SU-DHL-6 (cell line): ENCODE data around the gene EBF3.

Source experiments
- H2AFZ ChIP-seq: fragments of 200-600 bp; sonication (generic); 2 replicates; pipeline ENCODE4 v1.6.1; 2014; ENCODE audit warnings: low read depth, mild to moderate bottlenecking, moderate library complexity, mixed read lengths, antibody characterized with exemption, low read length; ENCODE audit not compliant: severe bottlenecking
- H3F3A ChIP-seq: fragments of 200-600 bp; shearing (Covaris generic); 2 replicates; pipeline ENCODE4 v1.6.0; 2016; ENCODE audit warnings: antibody characterized with exemption, mild to moderate bottlenecking; ENCODE audit not compliant: insufficient read depth
- H3K27ac ChIP-seq: fragments of 200-600 bp; sonication (generic); 2 replicates; pipeline ENCODE4 v1.5.1; 2016; ENCODE audit warnings: low read depth, mild to moderate bottlenecking, low read length, moderate library complexity, mixed read lengths
- H3K27me3 ChIP-seq: fragments of 200-600 bp; sonication (generic), shearing (Covaris generic); 2 replicates; pipeline ENCODE4 v1.6.0; 2014; ENCODE audit warnings: mild to moderate bottlenecking, low read length
- H3K36me3 ChIP-seq: fragments of 200-600 bp; sonication (generic); 2 replicates; pipeline ENCODE4 v1.6.1; 2014; ENCODE audit warnings: mild to moderate bottlenecking, low read length, mixed read lengths
- H3K4me2 ChIP-seq: fragments of 300-600, 200-600 bp; shearing (Covaris generic), sonication (generic); 2 replicates; pipeline ENCODE4 v1.6.0; 2014; ENCODE audit warnings: low read length, low read depth, mild to moderate bottlenecking; ENCODE audit not compliant: poor library complexity, severe bottlenecking
- H3K4me3 ChIP-seq: fragments of 200-600 bp; sonication (generic); 2 replicates; pipeline ENCODE4 v1.5.1; 2014; ENCODE audit warnings: antibody characterized with exemption, low read length, mild to moderate bottlenecking, mixed read lengths; ENCODE audit not compliant: insufficient read depth, poor library complexity, severe bottlenecking
- H3K79me2 ChIP-seq: fragments of 200-600 bp; sonication (generic); 2 replicates; pipeline ENCODE4 v1.6.1; 2014; ENCODE audit warnings: mild to moderate bottlenecking, low read length, moderate library complexity; ENCODE audit not compliant: insufficient read depth
- H3K9ac ChIP-seq: fragments of 200-600 bp; sonication (generic); 2 replicates; pipeline ENCODE4 v1.7.0; 2014; ENCODE audit warnings: mild to moderate bottlenecking, low read length
- H3K9me2 ChIP-seq: fragments of 200-600 bp; sonication (generic); replicated peaks from 2 replicates; pipeline ENCODE4 v1.6.1; 2014; ENCODE audit warnings: low read length; ENCODE audit not compliant: insufficient read depth
- H3K9me3 ChIP-seq: fragments of 200-600 bp; sonication (generic); 2 replicates; pipeline ENCODE4 v1.6.1; 2014; ENCODE audit warnings: low read length, mixed read lengths; ENCODE audit not compliant: insufficient read depth
- H4K20me1 ChIP-seq: fragments of 200-600 bp; sonication (generic); 2 replicates; pipeline ENCODE4 v1.6.1; 2014; ENCODE audit warnings: low read depth, mild to moderate bottlenecking, antibody characterized with exemption, low read length, moderate library complexity, mixed read lengths
- CTCF ChIP-seq: fragments of 200-600 bp; sonication (generic); IDR thresholded peaks from one replicate; pipeline ENCODE4 v1.5.1; 2017; ENCODE audit warnings: antibody characterized with exemption, mild to moderate bottlenecking, low read length, moderate library complexity; ENCODE audit not compliant: insufficient read depth, poor library complexity, severe bottlenecking
- EZH2phosphoT487 ChIP-seq: fragments of 200-600 bp; sonication (generic), shearing (Covaris generic); conservative IDR thresholded peaks from 2 replicates; pipeline ENCODE4 v1.6.1; 2018; ENCODE audit warnings: mild to moderate bottlenecking, antibody characterized with exemption, low read length, moderate library complexity, mixed read lengths

The EBF3 gene

GRCh38 chr10:129845111-129845753 is 118.8 kb downstream of the EBF3 start:
- Histone ChIP-seq H3K36me3 (no peaks in the 10 kb centered on the region), H2AFZ (no peak overlapping the region), H3K9me3 (no peaks in the 10 kb centered on the region), H3K79me2 (no peaks in the 10 kb centered on the region), H3K9me2 (no peaks in the 10 kb centered on the region), H3K4me3 (no peak overlapping the region), H3K9ac (no peak overlapping the region), H3K27me3 (no peaks in the 10 kb centered on the region), H3K4me2 (no peak overlapping the region), H3K27ac (no peak overlapping the region), H4K20me1 (no peaks in the 10 kb centered on the region), H3F3A (no peaks in the 10 kb centered on the region)
- TF ChIP-seq CTCF (no peak), EZH2phosphoT487 (no peak)

- H4K20me1 ChIP-seq, result no peaks in the 10 kb centered on the region
- H3K79me2 ChIP-seq, result no peaks in the 10 kb centered on the region
- no peaks in the 10 kb centered on the region for H3F3A ChIP-seq
Observed at GRCh38 chr10:129844216-129844766, 119.8 kb downstream of the EBF3 start.

GRCh38 chr10:129843702-129844101 is 120.4 kb downstream of the EBF3 start:
- Histone ChIP-seq H3K36me3 (no peaks in the 10 kb centered on the region), H3K4me2 (no peak overlapping the region), H3K9me2 (no peaks in the 10 kb centered on the region), H3K9me3 (no peaks in the 10 kb centered on the region), H2AFZ (no peak overlapping the region), H3F3A (no peaks in the 10 kb centered on the region), H3K27ac (no peak overlapping the region), H3K9ac (no peak overlapping the region), H3K4me3 (no peak overlapping the region), H4K20me1 (no peaks in the 10 kb centered on the region), H3K27me3 (no peaks in the 10 kb centered on the region), H3K79me2 (no peaks in the 10 kb centered on the region)
- TF ChIP-seq CTCF, result no peak
- TF ChIP-seq EZH2phosphoT487, result no peak

More at GRCh38 chr10:129844216-129844766, 119.8 kb downstream of the EBF3 start:
- Histone ChIP-seq H3K9me3 (no peaks in the 10 kb centered on the region), H3K36me3 (no peaks in the 10 kb centered on the region), H2AFZ (no peak overlapping the region), H3K4me2 (no peak overlapping the region), H3K9me2 (no peaks in the 10 kb centered on the region), H3K4me3 (no peak overlapping the region), H3K9ac (no peak overlapping the region), H3K27me3 (no peaks in the 10 kb centered on the region), H3K27ac (no peak overlapping the region)
- TF ChIP-seq EZH2phosphoT487 (no peak), CTCF (no peak)
